PFSK-1 (cell line): ENCODE measurements around the gene MAGI2.

Experiments used
- POLR2AphosphoS5 ChIP-seq: IDR thresholded peaks from 2 replicates; pipeline ENCODE4 v1.6.1; 2012; ENCODE audit warnings: low read depth, mild to moderate bottlenecking, control low read depth, low read length, moderate library complexity
- REST ChIP-seq, 2 experiments: IDR thresholded peaks; 2 replicates each; pipeline versions ENCODE4 v1.6.1 to v1.8.0; 2011 to 2012; ENCODE audit warnings: low read depth in 2 of 2, low read length in 2 of 2, control low read depth in 1 of 2, inconsistent platforms in 1 of 2, mild to moderate bottlenecking in 1 of 2, moderate library complexity in 1 of 2; ENCODE audit not compliant: insufficient read depth in 1 of 2
- SIN3A ChIP-seq: IDR thresholded peaks from 2 replicates; pipeline ENCODE4 v1.6.1; 2012; ENCODE audit warnings: mild to moderate bottlenecking, low read length, moderate library complexity, borderline replicate concordance; ENCODE audit not compliant: insufficient read depth
- TAF1 ChIP-seq: IDR thresholded peaks from 2 replicates; pipeline ENCODE4 v1.6.1; 2012; ENCODE audit warnings: low read length, control low read depth, borderline replicate concordance; ENCODE audit not compliant: insufficient read depth

- TF ChIP-seq POLR2AphosphoS5 (no peak), REST (IDR thresholded peaks at IDR 0.05; ENCODE audit: insufficient read depth in 1 of 2, low read depth in 2 of 2, low read length in 2 of 2) (no peak), TAF1 (no peak), SIN3A (no peak)
Measured at GRCh38 chr7:79051915-79052314, 401.6 kb downstream of the MAGI2 start.
